ENCODE measurements around the gene CLMP.

CLMP gene

DNA sequence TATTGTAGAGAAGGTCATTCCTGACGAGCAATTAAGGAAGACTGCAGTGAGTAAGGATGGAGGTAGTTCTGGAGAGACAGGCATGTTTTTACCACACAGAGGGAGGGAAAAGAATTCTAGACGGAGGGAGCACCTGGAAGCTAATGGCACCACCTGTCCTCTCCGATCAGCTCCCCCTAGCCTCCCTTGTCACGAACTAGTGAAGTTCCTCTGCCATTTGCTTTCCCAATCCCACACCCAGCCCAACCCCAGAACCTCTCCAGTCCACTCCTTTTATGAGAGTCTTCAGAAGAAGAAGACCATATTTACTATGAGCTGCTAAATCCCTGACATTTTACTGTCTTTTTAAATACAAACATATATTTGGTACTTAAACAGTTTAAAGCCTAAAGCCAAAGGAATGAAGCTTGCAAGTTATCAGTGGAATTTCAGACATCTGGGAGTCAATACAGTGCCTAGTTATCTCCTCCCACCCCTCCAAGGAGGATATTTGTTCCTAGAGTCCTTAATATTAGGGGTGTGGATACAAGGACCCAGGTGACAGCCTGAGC, 87.0 kb downstream of the CLMP start:
- DNase-seq (ENCODE audit: low read depth in 2 of 2) = no peak
- no peak overlapping the region for H3K4me3 ChIP-seq (replicated peaks in 1 of 2; ENCODE audit: low read depth in 2 of 2, low read length in 2 of 2)
- TF ChIP-seq CTCF (IDR thresholded peaks at IDR 0.05; ENCODE audit: low read depth, low read length) = no peak

DNA sequence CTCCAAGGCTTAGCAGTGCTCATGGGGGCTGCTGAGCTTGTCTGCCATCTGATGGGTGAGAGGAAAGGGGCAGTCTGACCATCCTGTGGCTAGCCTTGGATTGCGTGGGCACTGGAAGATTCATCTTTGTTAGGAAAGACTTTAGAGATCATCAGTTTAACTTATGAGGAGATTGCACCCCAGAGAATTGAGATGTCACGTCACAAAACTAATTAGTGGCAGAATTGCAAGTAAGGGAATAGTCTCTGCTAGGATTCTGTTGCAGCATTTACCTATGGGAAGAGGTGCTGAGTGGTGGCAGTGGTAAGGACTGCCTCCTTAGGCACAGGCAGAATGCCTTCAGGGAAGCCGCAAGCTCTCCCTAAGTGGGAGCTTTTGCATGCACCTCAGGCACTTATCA, 90.4 kb downstream of the CLMP start:
- no peak for TF ChIP-seq CTCF (IDR thresholded peaks at IDR 0.05; ENCODE audit: low read depth, low read length)
- no peak for DNase-seq (ENCODE audit: low read depth in 2 of 2)
- H3K4me3 ChIP-seq (replicated peaks in 1 of 2; ENCODE audit: low read depth in 2 of 2, low read length in 2 of 2) = no peak overlapping the region

DNA sequence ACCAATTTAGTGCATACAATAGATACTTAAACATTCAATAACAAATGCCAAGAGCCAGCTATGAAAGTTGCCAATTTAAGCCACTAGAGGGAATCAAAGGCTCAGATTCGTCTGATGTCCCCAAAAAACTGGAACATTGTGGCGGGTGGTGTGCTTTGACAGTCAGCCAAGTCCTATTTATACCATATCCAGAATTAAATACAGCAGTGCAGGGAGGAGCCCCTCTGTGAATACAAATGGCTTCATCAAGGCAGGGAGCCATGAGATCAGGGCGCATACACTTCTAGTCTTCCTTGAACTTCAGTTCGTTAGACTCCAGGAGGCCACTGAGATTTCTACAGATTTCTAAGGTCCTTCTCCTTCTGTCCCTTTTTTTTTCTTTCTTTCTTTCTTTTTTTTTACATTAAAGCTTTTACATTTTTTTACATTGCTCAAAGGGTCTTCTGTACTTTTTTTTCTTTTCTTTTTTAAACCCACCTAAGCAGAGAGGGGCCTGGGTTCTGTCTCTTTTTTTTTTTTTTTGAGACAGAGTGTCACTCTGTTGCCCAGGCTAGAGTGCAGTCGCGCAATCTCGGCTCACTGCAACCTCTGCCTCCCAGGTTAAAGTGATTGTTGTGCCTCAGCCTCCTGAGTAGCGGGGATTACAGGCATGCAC, 91.6 kb downstream of the CLMP start:
- peak; percentile 86 for DNase-seq (ENCODE audit: low read depth in 2 of 2)
- H3K4me3 ChIP-seq (replicated peaks in 1 of 2; ENCODE audit: low read depth in 2 of 2, low read length in 2 of 2) = no peak overlapping the region
- TF ChIP-seq CTCF (IDR thresholded peaks at IDR 0.05; ENCODE audit: low read depth, low read length) = peak; percentile 66

DNA sequence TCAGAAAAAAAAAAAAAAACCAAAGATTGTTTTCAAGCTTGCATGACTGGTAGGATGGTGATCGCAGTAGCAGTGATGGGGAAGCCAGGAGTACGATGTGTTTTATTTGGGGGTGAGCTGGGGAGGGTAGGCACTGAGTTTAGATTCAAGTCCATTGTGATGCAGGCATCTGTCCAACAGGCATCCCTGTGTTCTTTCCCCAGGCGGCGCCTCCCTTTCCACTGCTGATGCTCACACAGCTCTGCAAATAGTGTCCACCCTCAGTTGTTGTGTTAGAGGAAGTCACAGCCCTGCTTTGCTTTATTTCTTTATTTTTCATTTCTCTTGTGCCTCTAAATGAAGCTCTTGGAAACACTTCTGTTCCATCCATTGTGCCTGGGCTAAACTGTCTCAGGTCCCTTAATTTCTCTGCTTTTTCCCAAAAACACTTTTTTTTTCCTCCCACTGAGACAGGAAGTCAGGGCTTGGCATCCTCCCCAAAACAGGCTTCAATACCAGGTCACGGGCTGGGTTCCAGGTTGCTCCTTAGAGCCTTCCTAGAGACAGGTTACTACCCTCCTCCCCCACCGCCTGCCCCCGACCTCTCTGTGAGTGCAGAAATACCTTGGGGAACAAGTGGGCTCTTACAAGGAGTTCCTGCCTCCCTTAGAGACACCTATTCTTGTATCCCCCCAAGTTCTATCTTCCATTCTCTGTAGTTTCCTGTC, 94.5 kb downstream of the CLMP start:
- DNase-seq (ENCODE audit: low read depth in 2 of 2) = peak; percentile 26 to 63

DNA sequence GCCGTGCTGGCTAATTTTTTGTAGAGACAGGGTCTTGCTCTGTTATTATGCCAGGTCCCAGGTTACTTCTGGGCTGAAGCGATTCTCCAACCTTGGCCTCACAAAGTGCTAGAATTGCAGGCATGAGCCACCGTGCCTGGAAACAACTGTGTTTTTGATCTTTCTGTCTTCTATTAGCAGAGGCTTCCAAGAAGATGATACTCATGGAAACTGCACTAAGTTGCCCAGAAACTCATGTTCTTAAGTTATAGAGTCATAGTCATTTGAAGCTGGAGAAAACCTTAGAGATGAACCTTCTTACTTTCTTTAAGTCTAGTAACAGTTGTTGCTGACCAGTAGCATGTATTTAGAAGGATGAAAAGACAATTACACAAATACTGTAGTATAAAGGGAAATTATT, 96.1 kb downstream of the CLMP start:
- no peak for TF ChIP-seq CTCF (IDR thresholded peaks at IDR 0.05; ENCODE audit: low read depth, low read length)
- no peak overlapping the region for H3K4me3 ChIP-seq (replicated peaks in 1 of 2; ENCODE audit: low read depth in 2 of 2, low read length in 2 of 2)
- no peak for DNase-seq (ENCODE audit: low read depth in 2 of 2)

More for the DNA sequence above, 94.5 kb downstream of the CLMP start:
- TF ChIP-seq CTCF (IDR thresholded peaks at IDR 0.05; ENCODE audit: low read depth, low read length) = no peak
- H3K4me3 ChIP-seq (replicated peaks in 1 of 2; ENCODE audit: low read depth in 2 of 2, low read length in 2 of 2) = no peak overlapping the region

GRCh38 chr11:123093739-123094138, 101.3 kb downstream of the CLMP start:
- DNase-seq (ENCODE audit: low read depth in 2 of 2) = no peak
- no peak for TF ChIP-seq CTCF (IDR thresholded peaks at IDR 0.05; ENCODE audit: low read depth, low read length)

More at GRCh38 chr11:123093739-123094138, 101.3 kb downstream of the CLMP start:
- H3K4me3 ChIP-seq (replicated peaks in 1 of 2; ENCODE audit: low read depth in 2 of 2, low read length in 2 of 2) = no peak overlapping the region
